B cell (primary cell): ENCODE results near the gene SLC66A1.

ENCODE experiments used
- CTCF ChIP-seq: fragments of 200-600 bp; IDR thresholded peaks from one replicate; pipeline ENCODE4 v1.8.0; 2022; ENCODE audit warnings: antibody characterized with exemption, mild to moderate bottlenecking
- EZH2 ChIP-seq: IDR thresholded peaks from 2 replicates; pipeline ENCODE4 v1.6.1; 2012; ENCODE audit warnings: borderline replicate concordance, low read depth, mild to moderate bottlenecking, moderate library complexity, low read length; ENCODE audit not compliant: insufficient read depth, poor library complexity, severe bottlenecking

GRCh38 chr1:19368964-19369363, 56.8 kb downstream of the SLC66A1 start:
- TF ChIP-seq CTCF, result no peak
- TF ChIP-seq EZH2, result no peak
